HPDE6-E6E7 (cell line): Measurements from ENCODE around the gene VSTM2A.

Experiments
- DNase-seq: peaks from one replicate; pipeline ENCODE4 v3.0.0; 2011; ENCODE audit warnings: missing footprints; ENCODE audit errors: extremely low spot score

VSTM2A gene

DNA sequence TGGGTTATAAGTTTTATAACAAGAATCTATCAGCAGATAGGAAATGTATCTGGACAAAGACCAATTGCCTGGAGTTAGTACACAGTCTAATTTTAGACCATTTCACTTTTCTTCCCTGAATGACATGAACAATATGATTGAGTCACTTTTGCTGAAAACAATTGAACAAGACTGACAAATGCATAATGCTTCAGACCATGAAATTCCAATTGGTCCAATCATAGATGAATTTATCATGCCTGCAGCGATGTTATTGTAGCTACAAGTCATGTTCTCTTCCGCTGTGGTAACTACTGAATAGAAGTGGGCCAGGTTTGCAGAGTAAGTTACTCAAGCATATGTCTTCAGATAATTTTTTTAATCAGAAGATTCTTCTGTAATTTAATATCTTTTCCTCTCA lies 73.4 kb downstream of the VSTM2A start:
- peak; percentile 55 for DNase-seq
